Neural progenitor cell (in vitro differentiated cells): ENCODE data around the gene IPCEF1. TPM values are rescaled to one million over a fixed set of nuclear protein-coding genes. Genes with fewer than 3 reads are reported as not detected.
"Not testable (repeated sequence)": the region's sequence is repeated elsewhere in the genome, so short reads cannot be mapped to it uniquely, and the experiment has no call there.

ENCODE experiments used
- DNase-seq: peaks from one replicate; pipeline ENCODE4 v3.0.0-alpha.2; 2016; ENCODE audit warnings: low spot score
- H2AFZ ChIP-seq: fragments of 200-600 bp; sonication (generic); replicated peaks from 2 replicates; pipeline ENCODE4 v1.6.1; 2016; ENCODE audit warnings: antibody characterized with exemption
- H3F3A ChIP-seq: fragments of 200-600 bp; sonication (generic); 2 replicates; pipeline ENCODE4 v1.6.1; 2016; ENCODE audit warnings: antibody characterized with exemption, low read depth
- H3K27ac ChIP-seq: fragments of 200-600 bp; sonication (generic); 2 replicates; pipeline ENCODE4 v1.5.1; 2016; ENCODE audit warnings: mild to moderate bottlenecking
- H3K27me3 ChIP-seq: fragments of 200-600 bp; sonication (generic); 2 replicates; pipeline ENCODE4 v1.6.1; 2016; ENCODE audit warnings: mild to moderate bottlenecking, moderate library complexity
- H3K36me3 ChIP-seq: fragments of 200-600 bp; sonication (generic); 2 replicates; pipeline ENCODE4 v1.5.1; 2016
- H3K4me1 ChIP-seq: fragments of 200-600 bp; sonication (generic); 2 replicates; pipeline ENCODE4 v1.6.1; 2016; ENCODE audit warnings: mixed run types
- H3K4me2 ChIP-seq: fragments of 200-600 bp; sonication (generic); 2 replicates; pipeline ENCODE4 v1.6.1; 2016
- H3K4me3 ChIP-seq: fragments of 200-600 bp; sonication (generic); 2 replicates; pipeline ENCODE4 v1.5.1; 2016
- H3K79me2 ChIP-seq: fragments of 200-600 bp; sonication (generic); 2 replicates; pipeline ENCODE4 v1.6.1; 2016; ENCODE audit warnings: low read depth
- H3K9ac ChIP-seq: fragments of 200-600 bp; sonication (generic); 2 replicates; pipeline ENCODE4 v1.6.1; 2016
- H3K9me3 ChIP-seq: fragments of 200-600 bp; sonication (generic); 2 replicates; pipeline ENCODE4 v1.5.1; 2016; ENCODE audit warnings: low read depth
- H4K20me1 ChIP-seq: fragments of 200-600 bp; sonication (generic); 2 replicates; pipeline ENCODE4 v1.6.1; 2016; ENCODE audit warnings: low read depth
- H3K27ac Mint-ChIP-seq: 3 replicates; pipeline ENCODE4 v1.8.0; 2021; ENCODE audit warnings: mixed read lengths
- H3K27me3 Mint-ChIP-seq: 2 replicates; pipeline ENCODE4 v1.8.0; 2022; ENCODE audit warnings: low read depth, mild to moderate bottlenecking, inconsistent platforms, moderate library complexity, mixed read lengths; ENCODE audit not compliant: insufficient read depth
- H3K36me3 Mint-ChIP-seq: 3 replicates; pipeline ENCODE4 v1.8.0; 2021; ENCODE audit warnings: mixed read lengths
- H3K4me1 Mint-ChIP-seq: 3 replicates; pipeline ENCODE4 v1.8.0; 2021; ENCODE audit warnings: mixed read lengths
- H3K4me3 Mint-ChIP-seq: 3 replicates; pipeline ENCODE4 v1.8.0; 2021; ENCODE audit warnings: mild to moderate bottlenecking, moderate library complexity, mixed read lengths
- H3K9me3 Mint-ChIP-seq: 3 replicates; pipeline ENCODE4 v1.8.0; 2020; ENCODE audit warnings: mixed read lengths
- EZH2 ChIP-seq: fragments of 200-600 bp; sonication (generic); IDR thresholded peaks from 2 replicates; pipeline ENCODE4 v1.6.1; 2017; ENCODE audit warnings: antibody characterized with exemption, mild to moderate bottlenecking, moderate library complexity
- EZH2phosphoT487 ChIP-seq: fragments of 200-600 bp; sonication (generic); IDR thresholded peaks from 2 replicates; pipeline ENCODE4 v1.6.1; 2017; ENCODE audit warnings: antibody characterized with exemption
- total RNA-seq: library from RNA; depleted of rRNA; stranded (reverse); fragments of >200 nt; gene quantifications from 2 replicates; pipeline ENCODE4 v1.2.3, GENCODE V29; 2015; ENCODE audit warnings: low replicate concordance
- TF ChIP-seq, protein P1 (sequence below): fragments of 200-600 bp; sonication (generic); IDR thresholded peaks from 2 replicates; pipeline ENCODE4 v1.5.1; 2017; ENCODE audit warnings: antibody characterized with exemption, mild to moderate bottlenecking

IPCEF1 gene
- total RNA-seq, 1 donor from 2014 or later: 0.13 TPM

GRCh38 chr6:154187714-154188113 is 168.9 kb downstream of the IPCEF1 start:
- no peaks in the 10 kb centered on the region for H3K36me3 Mint-ChIP-seq
- TF ChIP-seq EZH2: no peak
- no peak for TF ChIP-seq EZH2phosphoT487
- TF ChIP-seq, protein P1, sequence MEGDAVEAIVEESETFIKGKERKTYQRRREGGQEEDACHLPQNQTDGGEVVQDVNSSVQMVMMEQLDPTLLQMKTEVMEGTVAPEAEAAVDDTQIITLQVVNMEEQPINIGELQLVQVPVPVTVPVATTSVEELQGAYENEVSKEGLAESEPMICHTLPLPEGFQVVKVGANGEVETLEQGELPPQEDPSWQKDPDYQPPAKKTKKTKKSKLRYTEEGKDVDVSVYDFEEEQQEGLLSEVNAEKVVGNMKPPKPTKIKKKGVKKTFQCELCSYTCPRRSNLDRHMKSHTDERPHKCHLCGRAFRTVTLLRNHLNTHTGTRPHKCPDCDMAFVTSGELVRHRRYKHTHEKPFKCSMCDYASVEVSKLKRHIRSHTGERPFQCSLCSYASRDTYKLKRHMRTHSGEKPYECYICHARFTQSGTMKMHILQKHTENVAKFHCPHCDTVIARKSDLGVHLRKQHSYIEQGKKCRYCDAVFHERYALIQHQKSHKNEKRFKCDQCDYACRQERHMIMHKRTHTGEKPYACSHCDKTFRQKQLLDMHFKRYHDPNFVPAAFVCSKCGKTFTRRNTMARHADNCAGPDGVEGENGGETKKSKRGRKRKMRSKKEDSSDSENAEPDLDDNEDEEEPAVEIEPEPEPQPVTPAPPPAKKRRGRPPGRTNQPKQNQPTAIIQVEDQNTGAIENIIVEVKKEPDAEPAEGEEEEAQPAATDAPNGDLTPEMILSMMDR: no peak
- no peak overlapping the region for H3K27ac Mint-ChIP-seq

DNA sequence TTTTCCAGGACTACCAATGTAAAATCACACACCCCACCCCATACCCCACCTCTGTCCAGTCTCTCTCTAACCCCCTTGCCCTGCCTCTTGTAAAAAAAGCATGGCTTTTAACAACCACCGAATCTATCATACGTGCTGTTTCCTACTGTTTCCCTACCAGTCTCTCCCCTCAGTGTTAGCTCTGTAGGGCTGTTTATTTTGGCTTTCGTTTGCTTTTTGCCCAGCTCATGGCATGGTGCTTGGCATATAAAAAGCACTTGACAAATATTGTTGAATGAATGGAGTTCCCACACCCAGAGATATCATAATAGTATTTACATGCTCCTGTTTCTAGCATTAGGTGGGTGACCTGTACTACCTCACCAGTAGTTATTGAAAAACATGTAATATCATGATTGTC is 169.4 kb downstream of the IPCEF1 start:
- Mint-ChIP-seq H3K9me3 (peaks cover 6% of the 10 kb centered on the region), H3K36me3 (no peaks in the 10 kb centered on the region), H3K4me1 (no peaks in the 10 kb centered on the region), H3K4me3 (no peak overlapping the region), H3K27ac (no peak overlapping the region), H3K27me3 (no peaks in the 10 kb centered on the region)
- TF ChIP-seq, protein P1: no peak
- TF ChIP-seq EZH2phosphoT487: no peak
- no peak for TF ChIP-seq EZH2
- no peaks in the 10 kb centered on the region for H3K36me3 ChIP-seq
- no peak overlapping the region for H3K27ac ChIP-seq
- no peak overlapping the region for H3K9ac ChIP-seq
- no peaks in the 10 kb centered on the region for H3K4me1 ChIP-seq
- no peaks in the 10 kb centered on the region for H3F3A ChIP-seq
- no peaks in the 10 kb centered on the region for H3K9me3 ChIP-seq
- no peaks in the 10 kb centered on the region for H4K20me1 ChIP-seq
- H2AFZ ChIP-seq: no peak overlapping the region
- H3K27me3 ChIP-seq: no peaks in the 10 kb centered on the region
- no peak overlapping the region for H3K4me3 ChIP-seq
- no peaks in the 10 kb centered on the region for H3K79me2 ChIP-seq
- no peak for DNase-seq
- H3K4me2 ChIP-seq: no peak overlapping the region

More at GRCh38 chr6:154187714-154188113, 168.9 kb downstream of the IPCEF1 start:
- no peak overlapping the region for H3K4me3 ChIP-seq
- H4K20me1 ChIP-seq: no peaks in the 10 kb centered on the region
- no peak overlapping the region for H3K9ac ChIP-seq
- no peak for DNase-seq
- Mint-ChIP-seq H3K4me3 (no peak overlapping the region), H3K27me3 (no peaks in the 10 kb centered on the region), H3K9me3 (peaks cover 4% of the 10 kb centered on the region), H3K4me1 (no peaks in the 10 kb centered on the region)
- H3K4me1 ChIP-seq: no peaks in the 10 kb centered on the region
- no peaks in the 10 kb centered on the region for H3K36me3 ChIP-seq
- H3K27me3 ChIP-seq: no peaks in the 10 kb centered on the region
- no peaks in the 10 kb centered on the region for H3F3A ChIP-seq
- no peak overlapping the region for H2AFZ ChIP-seq
- H3K79me2 ChIP-seq: no peaks in the 10 kb centered on the region
- no peak overlapping the region for H3K27ac ChIP-seq
- H3K4me2 ChIP-seq: no peak overlapping the region
- no peaks in the 10 kb centered on the region for H3K9me3 ChIP-seq

DNA sequence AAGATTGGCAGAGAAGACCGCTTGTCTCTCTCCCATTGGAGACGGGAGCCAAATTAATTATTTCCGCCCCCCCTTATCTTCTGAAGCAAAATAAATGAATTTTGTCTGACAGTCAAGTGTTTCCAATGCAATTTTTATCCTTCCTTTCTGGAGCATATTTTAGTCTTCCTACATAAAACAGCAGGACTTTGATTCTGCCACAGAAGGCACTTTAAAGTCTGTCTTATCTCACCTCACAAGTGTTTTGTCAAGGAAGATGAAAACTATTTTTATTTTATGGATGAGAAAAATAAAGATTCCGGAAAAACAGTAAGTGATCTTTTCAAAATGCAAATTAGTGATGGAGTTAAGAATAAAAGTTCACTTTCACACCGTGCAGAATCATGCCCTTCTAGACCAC is 177.2 kb downstream of the IPCEF1 start:
- Mint-ChIP-seq H3K27me3 (no peaks in the 10 kb centered on the region), H3K27ac (no peak overlapping the region), H3K4me1 (no peaks in the 10 kb centered on the region), H3K9me3 (peaks cover 15% of the 10 kb centered on the region), H3K36me3 (no peaks in the 10 kb centered on the region), H3K4me3 (no peak overlapping the region)
- Histone ChIP-seq H3K9ac (no peak overlapping the region), H3K36me3 (no peaks in the 10 kb centered on the region), H3K9me3 (no peaks in the 10 kb centered on the region), H3K27ac (no peak overlapping the region), H3K27me3 (no peaks in the 10 kb centered on the region), H3F3A (no peaks in the 10 kb centered on the region), H3K4me3 (no peak overlapping the region), H4K20me1 (no peaks in the 10 kb centered on the region), H3K79me2 (no peaks in the 10 kb centered on the region), H2AFZ (no peak overlapping the region), H3K4me1 (no peaks in the 10 kb centered on the region), H3K4me2 (no peak overlapping the region)
- TF ChIP-seq, protein P1: no peak
- TF ChIP-seq EZH2 (no peak), EZH2phosphoT487 (no peak)
- DNase-seq: no peak

DNA sequence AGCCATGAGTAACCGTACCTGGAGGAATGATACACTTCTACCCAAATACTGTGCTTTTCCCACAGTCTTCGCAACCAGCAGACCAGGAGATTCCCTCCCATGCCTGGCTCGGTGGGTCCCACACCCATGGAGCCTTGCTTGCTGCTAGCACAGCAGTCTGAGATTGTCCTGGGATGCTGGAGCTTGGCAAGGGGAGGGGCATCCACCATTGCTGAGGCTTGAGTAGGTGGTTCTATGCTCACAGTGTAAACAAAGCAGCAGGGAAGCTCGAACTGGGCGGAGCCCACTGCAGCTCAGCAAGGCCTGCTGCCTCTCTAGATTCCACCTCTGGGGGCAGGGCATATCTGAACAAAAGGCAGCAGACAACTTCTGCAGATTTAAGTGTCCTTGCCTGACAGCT is 184.2 kb downstream of the IPCEF1 start:
- not testable (repeated sequence) for H3K36me3 Mint-ChIP-seq, H3K4me3 Mint-ChIP-seq, H3K79me2 ChIP-seq, H3F3A ChIP-seq, H3K9ac ChIP-seq, H4K20me1 ChIP-seq, H3K4me3 ChIP-seq, H3K27ac Mint-ChIP-seq, H3K27me3 ChIP-seq, H3K27ac ChIP-seq, H2AFZ ChIP-seq, DNase-seq, H3K27me3 Mint-ChIP-seq, H3K4me2 ChIP-seq, H3K36me3 ChIP-seq, H3K4me1 Mint-ChIP-seq, H3K4me1 ChIP-seq, H3K9me3 ChIP-seq
- H3K9me3 Mint-ChIP-seq: peaks cover 11% of the 10 kb centered on the region
